ENCODE data around the gene MXI1.
"Not testable (repeated sequence)": the region's sequence is repeated elsewhere in the genome, so short reads cannot be mapped to it uniquely, and the experiment has no call there.

MXI1 gene

GRCh38 chr10:110324201-110324804, 116.9 kb downstream of the MXI1 start:
- no peak for DNase-seq

- no peak for DNase-seq
These were observed 117.4 kb downstream of the MXI1 start for GRCh38 chr10:110324805-110325280.

GRCh38 chr10:110326351-110327032, 119.1 kb downstream of the MXI1 start:
- no peak for DNase-seq

DNA sequence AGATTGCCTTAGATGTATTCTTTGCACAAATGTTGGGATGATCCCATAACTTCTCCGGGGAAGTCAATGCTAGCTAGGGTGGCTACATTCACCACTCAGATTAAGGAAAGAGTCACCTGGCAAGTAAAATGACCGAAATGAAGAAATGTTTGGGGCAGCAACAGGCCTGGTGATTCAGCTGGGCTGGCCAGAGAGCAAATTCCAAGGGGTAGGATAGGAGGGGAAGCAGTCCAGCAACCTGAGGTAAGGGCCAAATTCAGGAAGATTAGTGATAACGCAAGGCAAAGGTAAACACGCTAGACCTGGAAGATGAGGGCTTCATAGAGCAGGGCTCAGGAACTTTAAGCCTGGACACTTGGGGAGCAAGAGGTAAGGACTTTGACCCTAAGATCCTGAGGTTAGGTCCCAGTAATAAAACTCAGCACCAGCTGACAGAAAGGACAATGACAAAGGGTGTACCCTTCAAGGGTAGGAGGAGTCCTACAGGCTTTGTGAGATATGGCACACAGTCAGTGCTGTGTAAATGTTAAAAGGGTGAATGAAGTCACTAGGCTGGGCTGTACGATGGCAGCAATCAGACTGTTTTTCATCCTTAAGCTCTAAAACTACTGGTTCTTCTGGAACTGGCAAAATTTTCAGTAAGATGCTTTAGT, 120.0 kb downstream of the MXI1 start:
- no peak for DNase-seq

DNA sequence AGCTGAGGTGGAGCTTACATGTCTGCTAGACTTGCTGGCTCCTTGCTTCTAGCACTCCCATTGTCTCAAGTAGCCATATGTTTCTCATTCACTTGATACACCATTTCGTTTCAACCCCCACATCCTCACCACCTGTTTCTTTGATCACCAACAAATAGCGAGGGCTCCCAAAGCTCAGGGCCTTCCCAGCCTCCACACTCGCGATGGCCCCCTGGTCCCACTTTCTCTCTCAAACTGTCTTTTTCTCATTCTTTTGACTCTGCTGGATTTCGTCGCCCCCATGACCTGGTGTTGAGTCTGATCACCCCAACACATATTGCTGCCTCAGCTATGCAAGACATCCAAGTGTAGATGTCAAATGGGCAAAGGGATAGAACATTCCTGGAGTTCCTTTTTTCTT, 123.3 kb downstream of the MXI1 start:
- no peak for DNase-seq

GRCh38 chr10:110331226-110331795, 123.9 kb downstream of the MXI1 start:
- not testable (repeated sequence) for DNase-seq

- DNase-seq: no peak
These were observed 126.8 kb downstream of the MXI1 start for GRCh38 chr10:110334061-110334656.

- DNase-seq: no peak
These were observed 128.1 kb downstream of the MXI1 start for GRCh38 chr10:110335314-110336064.

DNA sequence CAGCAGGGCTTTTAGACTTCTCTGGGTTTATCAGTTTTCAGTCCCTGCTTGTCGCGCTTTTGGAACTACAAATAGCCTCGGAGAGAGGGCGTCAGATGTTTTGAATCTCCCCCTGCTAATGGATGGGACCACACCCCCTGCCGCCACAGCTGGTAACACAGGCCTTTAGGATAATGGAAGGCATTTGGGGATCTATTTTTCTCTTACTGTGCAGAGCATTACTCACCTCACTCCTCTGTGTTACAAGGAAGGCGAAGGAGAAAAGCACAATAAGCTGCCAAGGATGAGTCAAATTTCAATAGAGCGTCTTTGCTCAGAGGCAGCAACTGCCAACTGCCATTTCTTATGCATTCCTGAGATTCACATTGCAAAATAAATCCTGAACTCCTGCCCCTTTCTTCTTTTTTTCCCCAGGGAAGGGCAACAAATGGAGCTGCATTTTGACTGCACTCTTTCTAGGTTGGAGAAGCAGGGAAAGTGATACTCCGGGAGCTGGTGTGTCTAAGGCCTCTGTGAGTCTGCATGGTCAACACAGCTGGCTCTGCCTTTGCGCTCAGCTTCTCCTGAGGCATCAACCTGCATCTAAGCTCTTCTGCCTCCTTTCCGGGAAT, 128.8 kb downstream of the MXI1 start:
- DNase-seq: no peak
